ENCODE measurements around the gene ANKRD13D. TPM values are rescaled to one million over a fixed set of nuclear protein-coding genes. Genes with fewer than 3 reads are reported as not detected.

Gene ANKRD13D
- total and polyA plus RNA-seq, 8 donors: 18.5 to 96.4 (median 36.8) TPM

DNA sequence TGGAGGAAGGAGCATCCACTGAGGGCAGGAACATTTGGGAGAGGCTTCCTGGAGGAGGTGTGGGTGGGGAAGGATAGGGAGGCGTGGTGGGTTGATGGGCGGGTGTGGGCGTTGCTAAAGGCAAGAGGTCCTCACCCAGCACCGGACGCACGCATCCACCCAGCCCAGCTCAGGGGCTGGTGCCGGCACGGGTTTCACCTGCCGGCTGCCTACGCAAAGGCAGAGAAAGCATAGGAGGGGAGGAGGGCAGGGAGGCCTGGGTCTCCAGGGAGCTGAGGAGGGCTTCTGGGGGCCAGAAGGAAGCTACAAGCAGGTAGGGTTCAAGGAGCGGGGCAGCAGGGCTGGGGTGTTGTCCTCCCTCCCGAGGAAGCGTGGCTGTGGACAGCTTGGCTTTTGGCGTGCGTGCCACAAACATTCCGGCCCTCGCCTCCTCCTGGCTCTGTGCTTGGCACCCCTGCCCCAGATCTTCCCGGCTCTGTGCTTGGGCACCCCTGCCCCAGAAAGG is 22.0 kb downstream of the ANKRD13D start:
- Histone ChIP-seq H3K9me3 (no peaks in the 10 kb centered on the region), H3K27ac (peak overlapping the region in 2 of 5 donors; percentile 71 to 84), H3K36me3 (peaks cover 26 to 61% (median 54%) of the 10 kb centered on the region in 4 donors), H3K27me3 (no peaks in the 10 kb centered on the region), H3K4me3 (no peak overlapping the region), H3K4me1 (peaks cover 15 to 25% (median 18%) of the 10 kb centered on the region in 4 donors)
- peak in 1 of 2 donors; percentile 22 for DNase-seq
- 83 to 90% (median 89%) methylated on average over 17 to 18 of the region's 18 CpGs for WGBS, 5 donors
- TF ChIP-seq, protein P1, sequence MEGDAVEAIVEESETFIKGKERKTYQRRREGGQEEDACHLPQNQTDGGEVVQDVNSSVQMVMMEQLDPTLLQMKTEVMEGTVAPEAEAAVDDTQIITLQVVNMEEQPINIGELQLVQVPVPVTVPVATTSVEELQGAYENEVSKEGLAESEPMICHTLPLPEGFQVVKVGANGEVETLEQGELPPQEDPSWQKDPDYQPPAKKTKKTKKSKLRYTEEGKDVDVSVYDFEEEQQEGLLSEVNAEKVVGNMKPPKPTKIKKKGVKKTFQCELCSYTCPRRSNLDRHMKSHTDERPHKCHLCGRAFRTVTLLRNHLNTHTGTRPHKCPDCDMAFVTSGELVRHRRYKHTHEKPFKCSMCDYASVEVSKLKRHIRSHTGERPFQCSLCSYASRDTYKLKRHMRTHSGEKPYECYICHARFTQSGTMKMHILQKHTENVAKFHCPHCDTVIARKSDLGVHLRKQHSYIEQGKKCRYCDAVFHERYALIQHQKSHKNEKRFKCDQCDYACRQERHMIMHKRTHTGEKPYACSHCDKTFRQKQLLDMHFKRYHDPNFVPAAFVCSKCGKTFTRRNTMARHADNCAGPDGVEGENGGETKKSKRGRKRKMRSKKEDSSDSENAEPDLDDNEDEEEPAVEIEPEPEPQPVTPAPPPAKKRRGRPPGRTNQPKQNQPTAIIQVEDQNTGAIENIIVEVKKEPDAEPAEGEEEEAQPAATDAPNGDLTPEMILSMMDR (IDR thresholded peaks at IDR 0.05): no peak
- no peak for TF ChIP-seq EP300 (IDR thresholded peaks at IDR 0.05)
- intact Hi-C loops (cut with DNase I; ENCODE audit: low total_unique reads): loop anchor here (5.0 kb wide), 1 partner anchor 49 kb away; no protein-coding TSS in a partner anchor

DNA sequence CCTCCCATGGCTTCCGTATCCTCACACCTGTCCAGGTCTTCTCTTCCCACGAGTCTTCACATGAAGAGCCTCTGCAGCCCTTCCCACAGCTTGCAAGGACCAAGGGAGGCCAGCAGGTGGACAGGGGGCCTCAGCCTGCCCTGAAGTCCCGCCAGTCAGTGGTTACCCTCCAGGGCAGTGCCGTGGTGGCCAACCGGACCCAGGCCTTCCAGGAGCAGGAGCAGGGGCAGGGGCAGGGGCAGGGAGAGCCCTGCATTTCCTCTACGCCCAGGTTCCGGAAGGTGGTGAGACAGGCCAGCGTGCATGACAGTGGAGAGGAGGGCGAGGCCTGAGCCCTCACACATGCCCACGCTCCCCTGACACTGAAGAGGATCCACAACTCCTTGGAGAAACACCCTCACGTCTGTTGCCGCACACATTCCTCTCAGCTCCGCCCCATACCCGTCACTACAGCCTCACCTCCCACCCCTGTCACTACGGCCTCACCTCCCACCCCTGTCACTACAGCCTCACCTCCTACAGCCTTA is 22.5 kb downstream of the ANKRD13D start:
- intact Hi-C loops (cut with DNase I; ENCODE audit: low total_unique reads): loop anchor here (5.0 kb wide), 1 partner anchor 49 kb away; no protein-coding TSS in a partner anchor
- Histone ChIP-seq H3K36me3 (peaks cover 26 to 57% (median 53%) of the 10 kb centered on the region in 4 donors), H3K27me3 (no peaks in the 10 kb centered on the region), H3K9me3 (no peaks in the 10 kb centered on the region), H3K4me1 (peaks cover 15 to 29% (median 22%) of the 10 kb centered on the region in 4 donors), H3K4me3 (no peak overlapping the region), H3K27ac (peak overlapping the region; percentile 60 to 84 (median 71))
- TF ChIP-seq, protein P1 (IDR thresholded peaks at IDR 0.05): no peak
- no peak for TF ChIP-seq POLR2A (IDR thresholded peaks at IDR 0.05)
- TF ChIP-seq POLR2AphosphoS5 (IDR thresholded peaks at IDR 0.05): no peak
- no peak for TF ChIP-seq EP300 (IDR thresholded peaks at IDR 0.05)
- WGBS, 5 donors: 76 to 83% (median 79%) methylated on average over 12 to 15 of the region's 15 CpGs
- peak; percentile 23 to 46 for DNase-seq

DNA sequence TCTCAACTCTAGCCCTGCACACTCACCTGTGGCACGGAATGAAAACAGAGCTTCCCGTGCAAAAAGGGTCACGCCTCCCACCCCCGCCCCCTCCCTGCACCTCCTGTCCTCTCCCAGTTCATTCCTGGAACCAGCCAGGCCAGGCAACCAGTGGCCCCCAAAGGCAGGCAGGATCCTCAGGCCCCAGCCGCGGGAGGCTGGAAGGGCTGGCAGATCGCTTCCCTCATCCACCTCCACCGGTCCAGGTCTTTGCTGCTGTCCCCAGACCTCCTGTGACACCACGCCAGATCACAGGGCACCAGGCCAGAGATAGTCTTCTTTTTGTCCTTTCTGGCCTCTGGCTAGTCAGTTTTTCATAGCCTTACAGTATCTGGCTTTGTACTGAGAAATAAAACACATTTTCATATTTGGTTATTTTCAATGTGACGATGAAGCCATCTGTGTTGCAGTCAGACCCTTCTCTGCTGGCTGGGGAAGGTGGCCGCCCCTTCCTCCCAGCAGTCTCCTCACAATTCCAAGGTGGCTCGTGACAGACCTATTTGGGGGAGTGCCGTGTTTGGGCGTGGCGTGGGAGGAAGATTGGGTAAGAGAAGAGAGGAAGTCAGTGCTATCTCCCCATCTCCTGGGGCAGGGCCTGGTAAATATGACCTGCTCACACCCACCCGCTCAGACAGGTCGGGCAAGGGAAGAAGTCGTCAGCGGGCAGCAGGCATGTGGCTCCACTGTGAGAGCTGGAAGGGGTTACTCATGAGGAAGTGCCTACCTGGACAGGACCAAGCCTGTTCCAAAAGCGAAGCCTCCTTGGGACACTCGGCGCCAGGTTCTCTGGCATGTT is 23.3 kb downstream of the ANKRD13D start:
- H3K27ac ChIP-seq: peak overlapping the region; percentile 60 to 84 (median 71)
- peak; percentile 84 for DNase-seq
- no peaks in the 10 kb centered on the region for H3K9me3 ChIP-seq
- peaks cover 26 to 49% (median 46%) of the 10 kb centered on the region in 4 donors for H3K36me3 ChIP-seq
- no peaks in the 10 kb centered on the region for H3K27me3 ChIP-seq
- TF ChIP-seq EP300 (IDR thresholded peaks at IDR 0.05) (no peak), POLR2AphosphoS5 (IDR thresholded peaks at IDR 0.05) (peak in 2 of 3 donors; percentile 76 to 81)
- intact Hi-C loops (cut with DNase I; ENCODE audit: low total_unique reads): loop anchor here (5.0 kb wide), 1 partner anchor 50 kb away; no protein-coding TSS in a partner anchor
- H3K4me1 ChIP-seq: peaks cover 15 to 33% (median 24%) of the 10 kb centered on the region in 4 donors
- H3K4me3 ChIP-seq: no peak overlapping the region
- WGBS, 5 donors: 33 to 59% (median 45%) methylated on average over 21 to 22 of the region's 22 CpGs

DNA sequence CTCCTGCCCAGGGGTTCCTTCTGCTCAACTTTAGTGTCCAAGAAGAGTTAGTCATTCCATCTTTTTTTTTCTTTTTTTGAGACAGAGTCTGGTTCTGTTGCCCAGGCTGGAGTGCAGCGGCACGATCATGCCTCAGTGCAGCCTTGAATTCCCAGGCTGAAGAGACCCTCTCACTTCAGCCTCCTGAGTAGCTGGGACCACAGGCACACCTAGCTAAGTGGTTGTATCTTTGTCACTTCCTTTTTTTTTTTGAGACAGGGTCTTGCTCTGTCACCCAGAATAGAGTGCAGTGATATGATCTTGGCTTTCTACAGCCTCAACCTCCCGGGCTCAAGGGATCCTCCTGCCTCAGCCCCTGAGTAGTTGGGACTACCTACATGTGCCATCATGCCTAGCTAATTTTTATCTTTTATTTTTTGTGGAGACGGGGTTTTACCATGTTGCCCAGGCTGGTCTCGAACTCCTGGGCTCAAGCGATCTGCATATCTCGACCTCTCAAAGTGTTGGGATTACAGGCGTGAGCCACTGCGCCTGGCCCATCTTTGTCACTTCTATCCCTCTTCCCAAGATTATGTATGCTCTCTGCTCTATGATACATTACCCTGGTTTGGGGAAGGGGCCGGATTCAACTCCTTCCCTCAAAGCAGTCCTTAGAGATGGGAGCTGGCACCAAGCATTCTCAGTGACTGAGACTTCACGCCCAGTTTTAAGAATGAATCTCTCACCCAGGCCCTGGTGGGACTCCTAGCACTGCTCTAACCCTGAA is 24.2 kb downstream of the ANKRD13D start:
- 83 to 93% (median 89%) methylated on average over 11 of the region's 11 CpGs for WGBS, 5 donors
- peak overlapping the region; percentile 40 to 84 (median 66) for H3K27ac ChIP-seq

More for the DNA sequence above, 24.2 kb downstream of the ANKRD13D start:
- H3K27me3 ChIP-seq: no peaks in the 10 kb centered on the region
- H3K36me3 ChIP-seq: peaks cover 25 to 40% (median 37%) of the 10 kb centered on the region in 4 donors
- peak in 1 of 2 donors; percentile 3 for DNase-seq
- H3K4me1 ChIP-seq: peaks cover 18 to 37% (median 28%) of the 10 kb centered on the region in 4 donors
- intact Hi-C loops (cut with DNase I; ENCODE audit: low total_unique reads): loop anchor here (5.0 kb wide), 1 partner anchor 51 kb away; no protein-coding TSS in a partner anchor
- no peaks in the 10 kb centered on the region for H3K9me3 ChIP-seq
- TF ChIP-seq POLR2A (IDR thresholded peaks at IDR 0.05): no peak
- no peak for TF ChIP-seq POLR2AphosphoS5 (IDR thresholded peaks at IDR 0.05)
- no peak for TF ChIP-seq EP300 (IDR thresholded peaks at IDR 0.05)
- TF ChIP-seq, protein P1 (IDR thresholded peaks at IDR 0.05): no peak
- no peak overlapping the region for H3K4me3 ChIP-seq
